GM19452 (cell line): Measurements from ENCODE around the gene ACE.

Experiments
- ATAC-seq: cut with Tn5 transposase; IDR thresholded peaks from one replicate; pipeline ENCODE4 v1.9.1; 2021; ENCODE audit not compliant: unreplicated experiment

Gene ACE

DNA sequence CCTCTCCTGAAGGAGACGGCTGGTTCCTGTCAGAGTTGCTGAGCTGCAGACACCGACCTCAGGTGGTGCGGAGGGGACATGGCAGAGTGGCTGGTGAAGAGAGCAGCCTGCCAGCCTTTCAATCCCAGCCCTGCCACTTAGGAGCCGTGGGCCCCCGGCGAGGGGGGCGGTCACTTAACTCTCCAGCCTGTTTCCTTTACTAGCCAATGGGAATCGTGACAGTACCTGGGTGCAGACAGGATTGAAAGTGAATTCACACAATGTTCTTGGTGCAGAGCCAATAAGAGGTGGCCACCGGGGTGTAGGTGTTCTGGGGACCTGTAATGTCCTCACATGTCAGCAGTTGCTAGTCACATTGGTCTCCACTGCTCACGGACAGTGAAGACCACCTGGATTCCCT, 13.5 kb downstream of the ACE start:
- ATAC-seq: no peak

DNA sequence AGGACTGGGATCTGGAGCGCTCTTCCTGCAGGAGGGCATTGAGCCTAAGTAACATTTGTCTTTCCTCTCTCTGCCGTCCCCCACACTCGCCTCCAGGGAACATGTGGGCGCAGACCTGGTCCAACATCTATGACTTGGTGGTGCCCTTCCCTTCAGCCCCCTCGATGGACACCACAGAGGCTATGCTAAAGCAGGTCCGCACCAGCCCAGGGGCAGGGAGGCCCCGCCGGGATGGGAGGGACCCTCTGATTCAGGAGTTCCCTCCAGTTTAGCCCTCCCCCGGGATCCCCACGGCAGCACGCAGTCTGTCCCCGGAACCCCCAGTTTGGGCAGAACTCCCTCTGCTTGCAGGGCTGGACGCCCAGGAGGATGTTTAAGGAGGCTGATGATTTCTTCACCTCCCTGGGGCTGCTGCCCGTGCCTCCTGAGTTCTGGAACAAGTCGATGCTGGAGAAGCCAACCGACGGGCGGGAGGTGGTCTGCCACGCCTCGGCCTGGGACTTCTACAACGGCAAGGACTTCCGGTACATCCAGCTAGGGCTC, 14.1 kb downstream of the ACE start:
- ATAC-seq: no peak

DNA sequence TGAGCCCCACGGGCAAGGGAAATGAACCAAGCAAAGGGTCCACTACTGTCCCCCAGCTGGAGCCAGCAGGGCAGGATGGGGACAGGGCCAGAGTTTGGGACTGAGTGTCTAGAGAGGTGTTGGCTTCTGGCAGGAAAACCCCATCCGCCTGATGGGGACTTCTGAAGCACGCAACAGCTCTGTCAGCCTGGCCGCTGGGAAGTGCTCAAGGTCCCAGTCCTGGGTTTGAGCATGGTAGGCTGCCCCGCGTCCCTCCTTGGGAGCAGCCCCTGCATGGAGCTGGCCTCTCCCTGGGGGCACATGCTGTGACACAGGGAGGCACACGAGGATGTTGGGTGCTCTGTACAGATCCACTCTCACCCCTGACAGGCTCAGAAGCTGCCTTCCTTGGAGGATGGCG, 14.6 kb downstream of the ACE start:
- no peak for ATAC-seq

DNA sequence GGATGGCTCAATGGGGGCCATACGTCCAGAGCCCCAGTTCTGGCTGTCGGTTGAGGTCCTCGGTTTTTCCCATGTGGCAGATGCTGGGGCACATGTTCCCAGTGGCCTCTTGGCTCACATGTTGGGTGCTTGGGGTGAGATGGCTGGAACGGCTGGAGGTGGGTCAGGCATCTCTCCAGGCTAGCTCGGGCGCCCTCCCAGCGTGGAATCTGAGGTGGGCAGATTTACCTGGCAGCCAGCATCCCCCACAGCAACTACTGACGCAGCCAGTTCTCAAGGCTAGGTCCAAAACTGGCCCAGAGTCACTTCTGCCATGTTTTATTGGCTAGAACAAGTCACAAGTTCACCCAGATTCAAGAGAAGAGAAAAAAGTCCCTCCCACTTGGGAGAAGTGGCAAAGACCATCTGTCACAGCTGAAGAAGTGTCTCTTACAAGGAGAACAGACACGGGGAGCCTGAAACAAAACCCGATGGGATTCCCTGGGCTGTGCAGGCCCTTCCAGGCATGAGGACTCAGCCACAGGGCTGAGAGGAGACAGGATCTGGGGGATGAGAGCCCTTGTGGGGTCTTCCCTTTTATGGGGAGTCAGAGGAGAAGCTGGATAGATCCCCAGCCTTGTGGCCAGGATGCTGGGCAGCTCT, 15.2 kb downstream of the ACE start:
- no peak for ATAC-seq

DNA sequence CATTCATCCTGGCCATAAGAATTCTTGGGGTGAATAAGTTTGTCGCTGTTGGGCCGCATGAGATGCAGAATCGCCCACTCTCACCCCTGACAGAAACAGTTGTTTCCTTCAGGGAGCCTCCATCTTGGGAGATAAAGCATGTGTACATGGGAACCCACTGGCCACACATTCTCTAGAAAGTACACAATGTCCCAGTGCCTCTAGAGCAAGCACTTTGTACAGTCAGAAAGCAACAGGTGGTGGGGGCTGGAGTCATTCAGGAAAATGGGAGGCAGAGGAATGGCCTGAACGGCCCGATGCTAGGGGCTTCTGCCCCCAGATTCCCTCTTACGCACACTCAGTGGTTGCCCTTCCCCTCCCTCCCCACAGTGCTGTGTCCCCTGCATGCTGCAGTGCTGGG, 16.1 kb downstream of the ACE start:
- no peak for ATAC-seq

DNA sequence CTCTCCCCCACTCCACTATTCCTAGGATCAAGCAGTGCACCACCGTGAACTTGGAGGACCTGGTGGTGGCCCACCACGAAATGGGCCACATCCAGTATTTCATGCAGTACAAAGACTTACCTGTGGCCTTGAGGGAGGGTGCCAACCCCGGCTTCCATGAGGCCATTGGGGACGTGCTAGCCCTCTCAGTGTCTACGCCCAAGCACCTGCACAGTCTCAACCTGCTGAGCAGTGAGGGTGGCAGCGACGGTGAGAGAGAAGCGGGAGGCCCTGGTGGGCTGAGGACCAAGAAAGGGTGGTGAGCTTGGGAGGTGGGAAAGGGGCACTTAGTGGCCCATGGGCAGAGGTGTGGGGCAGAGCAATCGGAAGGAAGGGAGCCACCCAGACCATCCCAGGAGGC, 16.6 kb downstream of the ACE start:
- no peak for ATAC-seq

DNA sequence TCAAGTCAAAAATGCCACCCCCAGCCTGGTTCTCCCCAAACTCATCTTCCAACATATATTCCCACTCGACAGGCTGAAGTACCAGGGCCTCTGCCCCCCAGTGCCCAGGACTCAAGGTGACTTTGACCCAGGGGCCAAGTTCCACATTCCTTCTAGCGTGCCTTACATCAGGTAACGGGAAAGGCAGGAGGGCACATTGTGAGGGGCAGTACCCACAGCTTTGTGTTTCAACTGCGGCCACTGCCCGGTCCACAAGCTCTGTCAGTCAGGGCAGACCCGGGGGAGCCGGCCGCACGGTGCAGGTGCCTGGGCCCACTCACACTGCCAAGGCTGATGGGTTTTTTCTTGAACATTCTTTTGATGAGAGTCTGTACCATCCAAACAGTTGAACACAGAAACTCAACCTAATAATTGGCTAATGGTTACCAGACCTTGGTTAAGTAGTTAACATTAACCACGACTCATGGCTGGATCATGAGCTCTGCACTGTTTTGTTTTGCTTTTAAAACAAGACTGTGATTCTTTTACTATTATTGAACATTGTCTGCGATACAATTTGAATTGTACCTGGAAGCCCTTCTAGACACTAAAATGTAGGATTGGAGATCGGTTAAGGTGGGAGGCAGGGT, 17.6 kb downstream of the ACE start:
- no peak for ATAC-seq

DNA sequence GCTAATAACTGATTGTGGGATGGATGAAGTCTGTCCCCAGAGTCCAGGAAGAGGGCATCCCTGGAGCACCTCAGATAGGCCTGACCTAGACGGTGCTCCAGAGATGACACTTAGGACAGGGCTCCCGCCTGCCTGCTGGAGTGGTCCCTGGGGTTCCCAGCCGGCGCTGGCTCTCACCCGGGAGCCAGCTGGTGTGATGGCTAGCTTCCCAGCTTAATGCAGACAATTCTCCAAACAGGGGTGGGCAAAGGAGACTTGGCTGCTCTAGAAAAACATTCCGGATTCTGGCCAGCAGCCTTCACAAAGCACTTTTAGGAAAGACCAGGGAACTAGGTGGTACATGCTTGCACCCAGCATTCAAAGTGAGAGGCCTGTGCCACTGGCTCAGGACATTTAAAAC, 18.6 kb downstream of the ACE start:
- no peak for ATAC-seq

DNA sequence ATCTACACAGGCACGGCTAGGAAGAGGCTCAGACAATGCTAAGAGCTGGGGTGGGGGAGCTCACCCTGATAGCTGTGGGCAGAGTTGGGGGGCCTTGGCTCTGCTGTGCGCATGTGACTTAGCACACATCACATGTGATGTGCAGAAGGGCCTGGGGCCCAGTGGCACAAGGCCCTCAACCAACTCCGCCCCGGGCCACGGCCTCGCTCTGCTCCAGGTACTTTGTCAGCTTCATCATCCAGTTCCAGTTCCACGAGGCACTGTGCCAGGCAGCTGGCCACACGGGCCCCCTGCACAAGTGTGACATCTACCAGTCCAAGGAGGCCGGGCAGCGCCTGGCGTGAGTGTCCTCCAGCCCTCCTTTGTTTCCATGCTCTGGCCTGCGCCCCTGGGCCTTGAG, 19.3 kb downstream of the ACE start:
- no peak for ATAC-seq

DNA sequence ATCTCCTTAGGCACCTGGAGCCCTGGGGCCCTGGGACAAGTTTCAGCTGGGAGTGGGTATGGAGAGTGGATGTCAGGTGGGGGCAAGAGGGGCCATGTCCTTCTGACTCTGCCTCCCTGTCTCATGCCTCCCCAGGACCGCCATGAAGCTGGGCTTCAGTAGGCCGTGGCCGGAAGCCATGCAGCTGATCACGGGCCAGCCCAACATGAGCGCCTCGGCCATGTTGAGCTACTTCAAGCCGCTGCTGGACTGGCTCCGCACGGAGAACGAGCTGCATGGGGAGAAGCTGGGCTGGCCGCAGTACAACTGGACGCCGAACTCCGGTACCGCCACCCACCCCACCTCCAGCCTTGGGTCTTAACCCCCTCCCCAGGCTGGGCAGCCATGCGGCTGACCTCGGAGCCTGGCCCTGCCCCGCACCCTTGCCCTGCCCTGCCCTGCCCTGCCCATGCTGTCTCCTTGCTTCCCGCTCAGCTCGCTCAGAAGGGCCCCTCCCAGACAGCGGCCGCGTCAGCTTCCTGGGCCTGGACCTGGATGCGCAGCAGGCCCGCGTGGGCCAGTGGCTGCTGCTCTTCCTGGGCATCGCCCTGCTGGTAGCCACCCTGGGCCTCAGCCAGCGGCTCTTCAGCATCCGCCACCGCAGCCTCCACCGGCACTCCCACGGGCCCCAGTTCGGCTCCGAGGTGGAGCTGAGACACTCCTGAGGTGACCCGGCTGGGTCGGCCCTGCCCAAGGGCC, 20.0 kb downstream of the ACE start:
- no peak for ATAC-seq

DNA sequence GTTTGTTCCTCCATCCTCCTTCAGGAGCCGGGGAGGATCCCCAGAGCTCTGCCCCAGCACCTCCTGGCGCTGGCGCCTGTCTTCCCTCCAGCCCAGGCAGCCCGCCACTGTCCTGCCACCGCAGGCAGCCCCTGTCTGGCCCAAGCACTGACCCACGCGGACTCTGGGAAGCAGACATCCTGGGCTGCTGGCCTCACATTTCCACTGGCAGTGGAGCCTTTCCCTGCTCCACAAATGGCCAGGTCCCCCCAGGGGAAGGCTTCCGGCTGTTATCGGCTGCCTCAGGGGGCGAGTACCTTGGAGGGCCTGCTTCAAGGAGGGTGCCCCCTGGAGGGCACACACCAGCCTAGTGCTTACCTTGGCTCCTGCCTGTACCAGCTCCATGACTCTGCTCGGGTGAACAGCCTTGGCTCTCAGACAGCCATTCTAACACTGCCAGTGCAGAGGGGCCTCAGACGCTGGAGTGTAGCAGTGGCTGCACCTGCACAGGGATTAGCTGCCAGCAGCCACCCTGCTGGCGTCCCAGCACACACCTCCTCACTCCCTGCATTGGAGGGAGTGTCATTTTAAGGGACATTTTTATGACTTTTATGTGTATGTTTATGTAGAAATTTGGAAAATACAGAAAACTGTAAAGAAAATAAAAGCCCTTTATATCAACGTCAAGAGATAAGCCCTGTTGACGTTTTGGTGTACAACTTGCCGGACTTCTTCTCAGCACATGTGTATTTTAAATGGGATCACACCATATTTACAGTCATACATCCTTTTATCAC, 21.0 kb downstream of the ACE start:
- ATAC-seq: no peak

DNA sequence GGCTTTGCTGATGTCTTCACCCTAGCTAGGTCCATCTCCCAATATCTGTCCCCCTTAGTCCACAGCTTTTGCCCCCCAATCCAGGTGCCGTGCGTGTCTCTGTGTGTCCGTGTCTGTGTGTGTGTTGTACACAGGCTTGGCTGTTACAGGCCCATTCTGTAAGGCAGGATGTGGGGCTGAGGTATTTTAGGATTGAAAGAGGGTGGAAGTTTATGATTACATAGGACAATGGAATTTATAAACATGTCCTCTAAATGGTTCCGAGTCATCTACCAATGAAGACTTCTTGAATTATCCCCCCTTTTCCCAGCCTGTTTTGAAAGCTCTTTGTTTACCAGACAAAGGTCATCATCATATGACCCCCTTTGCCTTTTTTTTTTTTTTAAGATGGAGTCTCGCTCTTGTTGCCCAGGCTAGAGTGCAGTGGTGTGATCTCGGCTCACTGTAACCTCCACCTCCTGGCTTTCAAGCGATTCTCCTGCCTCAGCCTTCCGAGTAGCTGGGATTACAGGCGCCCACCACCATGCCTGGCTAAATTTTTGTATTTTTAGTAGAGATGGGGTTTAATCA, 21.9 kb downstream of the ACE start:
- no peak for ATAC-seq

DNA sequence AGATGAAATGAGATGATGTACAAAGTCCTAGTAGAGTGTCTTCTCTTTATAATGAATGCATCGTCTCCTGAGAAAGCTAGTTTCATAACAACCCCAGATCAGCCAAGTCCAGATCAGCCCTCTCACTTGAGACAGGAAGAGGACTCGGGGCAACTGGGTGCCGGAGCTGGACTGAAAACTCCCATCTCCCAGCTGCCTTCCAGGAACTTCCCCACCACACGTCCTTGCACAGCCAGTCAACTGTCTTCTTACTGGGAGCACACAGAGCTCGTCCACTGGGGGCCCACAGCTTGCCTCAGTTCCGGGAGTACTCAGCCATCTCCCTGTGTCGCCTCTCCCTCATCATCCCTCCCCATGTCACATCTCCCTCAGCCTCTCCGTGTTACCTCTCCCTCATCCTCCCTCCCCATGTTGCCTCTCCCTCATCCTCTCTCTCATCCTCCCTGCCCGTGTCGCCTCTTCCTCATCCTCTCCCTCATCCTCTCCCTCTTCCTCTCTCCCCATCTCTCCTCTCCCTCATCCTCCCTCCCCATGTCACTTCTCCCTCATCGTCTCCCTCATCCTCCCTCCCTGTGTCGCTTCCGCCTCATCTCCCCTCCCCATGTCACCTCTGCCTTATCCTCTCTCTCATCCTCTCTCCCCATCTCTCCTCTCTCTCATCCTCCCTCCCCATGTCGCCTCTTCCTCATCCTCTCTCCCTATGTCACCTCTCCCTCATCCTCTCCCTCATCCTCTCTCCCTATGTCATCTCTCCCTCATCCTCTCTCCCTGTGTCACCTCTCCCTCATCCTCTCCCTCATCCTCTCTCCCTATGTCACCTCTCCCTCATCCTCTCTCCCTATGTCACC, 23.9 kb downstream of the ACE start:
- no peak for ATAC-seq

DNA sequence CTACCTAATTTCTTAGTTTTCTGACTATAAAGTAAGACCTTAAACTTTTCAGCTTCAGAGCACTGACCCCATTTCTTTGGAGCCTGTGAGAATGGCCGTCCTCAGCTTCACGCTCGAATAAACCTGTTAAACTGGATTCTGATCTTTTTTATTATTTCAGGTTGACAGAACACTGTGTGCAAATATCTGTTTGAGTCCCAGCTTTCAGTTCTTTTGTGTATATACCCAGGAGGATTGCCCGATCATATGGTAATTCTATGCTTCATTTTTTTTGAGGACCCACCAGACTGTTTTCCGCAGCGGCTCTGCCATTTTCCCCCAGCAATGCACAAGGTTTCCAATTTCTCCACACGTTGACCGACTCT, 26.5 kb downstream of the ACE start:
- ATAC-seq: no peak

DNA sequence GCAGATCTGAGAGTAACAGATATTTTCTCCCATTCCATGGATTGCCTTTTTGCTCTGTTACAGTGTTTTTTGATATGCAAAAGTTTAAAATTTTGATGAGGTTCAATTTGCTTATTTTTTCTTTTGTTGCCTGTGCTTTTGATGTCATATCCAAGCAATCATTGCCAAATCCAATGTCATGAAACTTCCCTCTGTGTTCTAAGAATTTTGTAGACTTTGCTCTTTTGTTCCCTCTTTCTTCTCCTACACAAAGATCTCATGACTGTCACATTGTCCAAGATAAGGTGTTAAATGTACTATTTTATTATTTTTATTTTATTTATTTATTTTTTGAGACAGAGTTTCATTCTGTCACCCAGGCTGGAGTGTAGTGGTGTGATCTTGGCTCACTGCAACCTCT, 27.4 kb downstream of the ACE start:
- no peak for ATAC-seq

DNA sequence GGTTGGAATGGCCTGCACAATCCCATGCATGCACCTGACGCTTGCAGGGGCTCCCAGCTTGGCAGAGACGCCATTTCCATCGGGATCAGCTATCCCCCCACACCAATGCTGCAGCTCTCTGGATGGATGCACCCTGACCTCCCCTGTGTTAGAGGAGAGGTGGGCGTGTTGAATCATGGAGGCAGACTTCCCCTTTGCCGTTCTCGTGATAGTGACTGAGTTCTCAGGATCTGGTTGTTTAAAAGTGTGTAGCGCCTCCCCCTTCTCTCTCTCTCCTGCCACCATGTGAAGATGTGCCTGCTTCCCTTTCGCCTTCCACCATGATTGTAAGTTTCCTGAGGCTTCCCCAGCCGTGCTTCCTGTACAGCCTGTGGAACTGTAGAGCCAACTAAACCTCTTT, 28.5 kb downstream of the ACE start:
- ATAC-seq: no peak

DNA sequence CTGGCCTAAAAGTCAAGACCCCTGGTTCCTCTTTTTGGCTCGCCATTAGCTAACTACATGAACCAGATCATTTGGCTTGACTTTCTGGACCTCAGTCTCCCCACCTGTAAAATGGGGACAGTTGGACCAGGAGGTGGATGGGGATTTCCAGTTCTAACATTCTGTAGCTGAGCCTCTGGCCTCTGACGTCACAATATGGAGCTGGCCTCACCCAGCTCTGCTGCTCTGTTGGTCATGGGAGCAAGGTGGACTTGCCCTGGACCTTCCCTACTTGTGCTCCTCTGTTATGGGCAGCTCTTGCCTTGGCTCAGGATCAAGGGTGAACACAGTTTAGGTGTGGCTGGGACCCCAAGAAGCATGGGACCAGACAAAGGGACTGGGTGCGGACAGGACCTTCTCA, 29.8 kb downstream of the ACE start:
- ATAC-seq: no peak

DNA sequence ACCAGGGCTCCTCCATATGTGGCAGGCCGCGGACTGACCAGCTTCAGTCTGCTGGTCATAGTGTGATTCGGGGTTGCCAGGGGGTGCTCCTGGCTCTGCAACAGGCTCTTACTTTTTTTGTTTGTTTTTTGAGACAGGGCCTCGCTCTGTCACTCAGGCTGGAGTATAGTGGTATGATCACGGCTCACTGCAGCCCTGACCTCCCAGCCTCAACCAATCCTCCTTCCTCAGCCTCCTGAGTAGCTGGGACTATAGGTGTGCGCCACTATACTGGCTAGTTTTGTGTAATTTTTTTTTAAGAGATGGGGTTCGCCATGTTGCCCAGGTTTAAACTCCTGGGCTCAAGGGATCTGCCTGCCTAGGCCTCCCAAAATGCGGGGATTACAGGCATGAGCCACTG, 34.5 kb downstream of the ACE start:
- ATAC-seq: no peak

DNA sequence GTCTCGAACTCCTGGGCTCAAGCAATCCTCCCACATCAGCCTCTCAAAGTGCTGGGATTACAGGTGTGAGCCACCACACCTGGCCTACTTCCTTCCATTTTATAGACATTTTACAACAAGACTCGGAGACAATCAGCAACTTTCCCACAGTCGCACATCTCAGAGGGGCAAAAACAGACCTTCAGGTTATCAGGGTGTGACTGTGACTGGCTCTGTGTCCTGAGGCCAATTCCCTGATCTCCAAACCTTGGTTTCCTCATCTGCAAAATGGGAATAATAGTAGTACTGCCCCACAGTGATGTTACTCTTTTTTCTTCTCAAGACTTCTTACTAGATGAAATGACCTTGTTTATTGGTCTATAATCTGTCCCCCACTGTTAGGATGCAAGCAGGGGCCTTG, 35.5 kb downstream of the ACE start:
- no peak for ATAC-seq

DNA sequence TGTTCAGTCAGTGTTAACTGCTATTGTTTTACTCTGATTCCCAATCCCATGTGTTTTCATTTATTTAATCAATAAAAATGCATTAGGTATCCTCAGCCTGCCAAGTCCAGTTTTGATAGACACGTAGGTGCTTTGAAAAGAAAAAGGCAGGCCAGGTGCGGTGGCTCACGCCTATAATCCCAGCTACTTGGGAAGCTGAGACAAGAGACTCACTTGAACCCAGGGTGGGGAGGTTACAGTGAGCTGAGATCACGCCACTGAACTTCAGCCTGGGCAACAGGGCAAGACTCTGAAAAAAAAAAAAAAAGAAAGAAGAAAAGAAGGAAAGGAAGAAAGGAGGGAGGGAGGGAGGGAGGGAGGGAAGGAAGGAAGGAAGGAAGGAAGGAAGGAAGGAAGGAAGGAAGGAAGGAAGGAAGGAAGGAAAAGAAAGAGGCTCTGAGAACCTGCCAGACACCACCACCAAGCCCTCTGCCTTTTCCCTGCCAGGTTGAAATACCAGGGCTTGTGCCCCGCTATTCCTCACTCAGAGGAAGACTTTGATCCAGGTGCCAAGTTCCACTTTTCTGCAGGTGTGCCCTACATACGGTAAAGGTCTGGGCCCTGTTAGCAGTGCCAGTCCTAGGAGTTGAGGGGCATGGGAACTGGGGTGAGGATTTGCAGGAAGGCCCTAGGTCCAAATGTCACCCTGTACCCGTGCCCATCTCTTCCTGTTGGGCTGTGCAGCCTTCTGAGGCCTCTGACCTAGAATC, 36.2 kb downstream of the ACE start:
- no peak for ATAC-seq
